GM12801 (cell line): Measurements from ENCODE around the gene OSTM1.

ENCODE experiments used
- CTCF ChIP-seq: IDR thresholded peaks from one replicate; pipeline ENCODE4 v1.5.1; 2011; ENCODE audit warnings: control low read depth; ENCODE audit not compliant: insufficient read length; ENCODE audit errors: extremely low read depth

The OSTM1 gene

DNA sequence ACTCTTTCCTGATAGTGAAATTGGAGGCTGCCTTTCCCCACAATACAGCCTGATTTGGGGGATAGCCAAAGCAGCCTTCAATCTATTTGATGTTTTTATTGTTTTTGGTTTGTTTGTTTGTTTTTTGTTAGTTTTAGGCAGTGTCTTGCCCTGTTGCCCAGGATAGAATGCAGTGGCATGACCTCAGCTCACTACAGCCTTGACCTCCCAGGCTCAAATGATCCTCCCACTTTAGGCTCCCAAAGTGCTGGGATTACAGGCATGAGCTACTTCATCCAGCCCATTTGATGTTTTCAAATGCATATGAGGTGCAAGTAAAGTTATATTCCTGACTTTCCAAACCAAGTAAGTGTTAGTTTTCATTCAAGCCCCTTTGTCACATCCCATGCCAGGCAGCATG, 75.2 kb downstream of the OSTM1 start:
- no peak for TF ChIP-seq CTCF

- TF ChIP-seq CTCF: no peak
Measured at GRCh38 chr6:107991772-107992550, 82.6 kb downstream of the OSTM1 start.
